NCI-H82 treated with DMSO at 0.1 percent for 48 hours (cell line): Measurements from ENCODE around the gene PCTP.

Source experiments
- DNase-seq: peaks from one replicate; lab custom pipeline; 2025; ENCODE audit not compliant: unreplicated experiment; lab: John Stamatoyannopoulos, UW

The PCTP gene

GRCh38 chr17:55785181-55785580 is 34.3 kb downstream of the PCTP start:
- DNase-seq: no peak

GRCh38 chr17:55793272-55793671 is 42.4 kb downstream of the PCTP start:
- no peak for DNase-seq

- no peak for DNase-seq
Observed at GRCh38 chr17:55794725-55795482, 44.1 kb downstream of the PCTP start.

GRCh38 chr17:55806745-55807495 is 56.1 kb downstream of the PCTP start:
- no peak for DNase-seq

- no peak for DNase-seq
Observed at GRCh38 chr17:55811536-55811935, 60.7 kb downstream of the PCTP start.

- DNase-seq: no peak
Observed at GRCh38 chr17:55812323-55812722, 61.5 kb downstream of the PCTP start.

- DNase-seq: no peak
Observed at GRCh38 chr17:55813944-55814343, 63.1 kb downstream of the PCTP start.

GRCh38 chr17:55814377-55814776 is 63.5 kb downstream of the PCTP start:
- DNase-seq: no peak

GRCh38 chr17:55816532-55817396 is 65.9 kb downstream of the PCTP start:
- DNase-seq: no peak

- no peak for DNase-seq
Observed at GRCh38 chr17:55817397-55817709, 66.5 kb downstream of the PCTP start.

- DNase-seq: no peak
Observed at GRCh38 chr17:55818026-55818425, 67.2 kb downstream of the PCTP start.

GRCh38 chr17:55818451-55819375 is 67.9 kb downstream of the PCTP start:
- no peak for DNase-seq

- DNase-seq: no peak
Observed at GRCh38 chr17:55820675-55821074, 69.8 kb downstream of the PCTP start.

- no peak for DNase-seq
Observed at GRCh38 chr17:55822028-55822427, 71.2 kb downstream of the PCTP start.

GRCh38 chr17:55825213-55825612 is 74.4 kb downstream of the PCTP start:
- DNase-seq: no peak
